ENCODE results near the gene C5orf47.

Gene C5orf47

DNA sequence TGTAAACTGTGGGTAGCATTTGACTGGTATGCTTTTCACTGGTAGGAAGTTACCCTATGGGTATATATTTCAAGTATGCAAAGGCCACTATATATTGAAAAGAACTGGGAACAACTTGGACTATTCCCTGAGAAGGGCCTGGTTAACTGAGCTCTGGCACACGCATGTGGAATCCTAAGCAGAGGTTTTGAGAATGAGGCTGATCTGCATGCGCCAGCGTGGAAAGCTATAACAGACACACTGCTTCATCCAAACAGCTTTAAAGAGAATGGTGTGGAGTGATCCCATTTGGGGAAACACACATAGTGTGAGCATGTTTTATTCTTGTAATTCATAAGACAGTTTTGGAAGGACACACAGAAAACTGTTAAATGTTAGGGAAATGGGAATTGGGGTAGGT is 64.9 kb downstream of the C5orf47 start:
- no peak overlapping the region for H3K27ac ChIP-seq
- H2AFZ ChIP-seq (ENCODE audit: low read depth): no peak overlapping the region
- TF ChIP-seq, protein P1, sequence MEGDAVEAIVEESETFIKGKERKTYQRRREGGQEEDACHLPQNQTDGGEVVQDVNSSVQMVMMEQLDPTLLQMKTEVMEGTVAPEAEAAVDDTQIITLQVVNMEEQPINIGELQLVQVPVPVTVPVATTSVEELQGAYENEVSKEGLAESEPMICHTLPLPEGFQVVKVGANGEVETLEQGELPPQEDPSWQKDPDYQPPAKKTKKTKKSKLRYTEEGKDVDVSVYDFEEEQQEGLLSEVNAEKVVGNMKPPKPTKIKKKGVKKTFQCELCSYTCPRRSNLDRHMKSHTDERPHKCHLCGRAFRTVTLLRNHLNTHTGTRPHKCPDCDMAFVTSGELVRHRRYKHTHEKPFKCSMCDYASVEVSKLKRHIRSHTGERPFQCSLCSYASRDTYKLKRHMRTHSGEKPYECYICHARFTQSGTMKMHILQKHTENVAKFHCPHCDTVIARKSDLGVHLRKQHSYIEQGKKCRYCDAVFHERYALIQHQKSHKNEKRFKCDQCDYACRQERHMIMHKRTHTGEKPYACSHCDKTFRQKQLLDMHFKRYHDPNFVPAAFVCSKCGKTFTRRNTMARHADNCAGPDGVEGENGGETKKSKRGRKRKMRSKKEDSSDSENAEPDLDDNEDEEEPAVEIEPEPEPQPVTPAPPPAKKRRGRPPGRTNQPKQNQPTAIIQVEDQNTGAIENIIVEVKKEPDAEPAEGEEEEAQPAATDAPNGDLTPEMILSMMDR (conservative IDR thresholded peaks at IDR 0.05; ENCODE audit: low read depth, low read length): no peak
- H3K4me1 ChIP-seq (ENCODE audit: low read depth, poor library complexity, severe bottlenecking): peaks cover 14% of the 10 kb centered on the region
- H4K20me1 ChIP-seq (ENCODE audit: insufficient read depth): no peaks in the 10 kb centered on the region
- H3K79me2 ChIP-seq (ENCODE audit: insufficient read depth, low read depth): no peaks in the 10 kb centered on the region
- no peaks in the 10 kb centered on the region for H3K36me3 ChIP-seq (ENCODE audit: insufficient read depth)
- H3K9ac ChIP-seq: no peak overlapping the region
- no peak overlapping the region for H3K4me2 ChIP-seq
- H3K4me3 ChIP-seq (IDR thresholded peaks at IDR 0.05; ENCODE audit: insufficient read depth, low read depth, low read length): no peak overlapping the region
- no peaks in the 10 kb centered on the region for H3K27me3 ChIP-seq (ENCODE audit: insufficient read depth, low read depth)
